Dedifferentiated amniotic fluid mesenchymal stem cell (primary cell): ENCODE measurements around the gene PRKN.

Experiments used
- DNase-seq: peaks from one replicate; pipeline ENCODE4 v3.0.0-alpha.2; 2016; ENCODE audit errors: extremely low spot score

The PRKN gene

DNA sequence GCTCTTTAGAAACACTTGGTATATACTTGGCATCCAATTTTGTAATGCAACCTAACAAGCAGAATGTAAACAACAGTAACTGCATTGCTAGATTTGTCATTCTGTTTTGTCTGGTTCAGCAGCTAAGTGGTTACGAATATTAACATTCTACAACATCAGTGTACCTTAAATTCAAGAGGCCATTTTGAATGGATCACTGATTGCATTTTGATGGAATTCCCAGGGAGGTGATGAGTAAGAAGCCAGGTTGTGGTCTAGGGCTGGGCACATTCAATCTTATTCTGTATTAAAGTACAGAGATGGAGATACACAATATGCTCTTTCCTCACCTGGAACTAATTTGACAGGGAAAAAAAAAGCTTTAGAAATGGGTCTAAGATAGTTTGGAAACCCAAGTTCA, 483.5 kb downstream of the PRKN start:
- no peak for DNase-seq

DNA sequence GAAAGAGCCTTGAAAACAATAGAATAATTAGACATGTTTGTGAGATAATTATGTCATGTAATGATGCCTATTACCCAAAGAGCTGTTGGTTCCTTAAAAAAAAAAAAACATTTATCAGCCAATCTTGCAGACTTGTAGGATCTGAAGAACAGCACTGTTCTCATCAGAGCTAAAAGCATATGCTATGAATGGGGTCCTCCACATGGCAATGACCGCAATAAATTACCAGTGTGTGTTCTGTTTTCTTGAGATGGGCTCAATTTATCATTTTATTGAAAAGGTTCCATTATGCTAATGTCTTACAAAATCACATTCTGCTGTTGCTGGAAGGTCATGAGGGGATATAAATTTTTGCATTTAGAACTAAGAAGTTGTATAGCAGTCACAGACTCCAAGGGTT, 484.7 kb downstream of the PRKN start:
- no peak for DNase-seq

DNA sequence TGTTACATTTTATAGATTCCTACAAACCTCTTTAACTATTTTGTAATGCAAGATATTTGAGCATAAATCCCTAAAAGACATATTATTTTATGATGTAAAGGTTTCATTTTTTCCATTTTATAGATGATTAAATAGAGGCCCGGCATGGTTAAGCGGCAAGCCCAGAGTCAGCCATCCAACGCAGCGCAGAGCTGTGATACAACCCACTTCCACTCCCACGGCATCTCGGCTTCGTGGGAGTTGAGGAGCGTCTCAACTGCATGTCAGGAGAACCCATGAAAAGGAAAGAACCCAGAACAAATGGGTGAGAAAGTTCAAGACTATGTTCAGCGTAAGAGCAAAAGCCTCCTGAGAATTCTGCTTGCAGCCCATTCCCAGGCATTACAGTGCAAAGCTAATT, 488.2 kb downstream of the PRKN start:
- DNase-seq, result no peak

DNA sequence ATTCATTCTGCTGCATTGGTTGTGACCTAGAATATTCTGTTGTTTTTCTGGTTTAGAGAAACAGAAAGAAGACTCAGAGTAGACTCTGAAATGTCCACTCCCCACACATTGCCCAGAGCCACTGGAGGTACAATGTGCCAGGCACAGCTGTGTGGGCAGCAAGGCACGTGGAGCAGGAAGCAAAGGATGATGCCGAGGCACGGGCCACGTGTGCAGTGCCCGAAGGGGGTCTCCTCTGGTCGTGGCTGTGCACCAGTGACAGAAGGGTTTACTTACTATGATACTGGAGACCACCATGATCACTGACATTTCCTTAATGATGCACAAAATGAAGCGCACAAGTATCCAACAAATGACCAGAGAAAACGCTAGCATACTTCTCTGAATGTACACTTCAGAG, 488.9 kb downstream of the PRKN start:
- DNase-seq, result no peak

DNA sequence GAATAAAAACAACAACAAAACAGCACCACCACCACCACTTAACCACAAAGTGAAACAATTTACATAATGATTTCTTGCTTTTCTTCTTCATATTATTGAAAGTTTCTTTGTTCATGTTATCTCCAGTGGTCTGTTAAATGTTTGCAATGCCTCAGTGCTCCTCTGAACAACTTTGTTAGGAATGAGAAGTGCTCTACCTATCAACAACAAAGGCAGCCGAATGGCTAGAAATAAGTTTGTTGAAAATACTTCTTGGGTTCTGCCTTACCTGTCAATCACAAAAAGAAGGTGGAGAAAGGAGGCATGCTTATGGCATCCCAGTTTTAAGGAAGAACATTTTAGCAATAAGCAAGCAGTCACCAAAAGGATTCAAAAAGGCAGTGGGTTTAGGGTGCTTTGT, 490.2 kb downstream of the PRKN start:
- no peak for DNase-seq

DNA sequence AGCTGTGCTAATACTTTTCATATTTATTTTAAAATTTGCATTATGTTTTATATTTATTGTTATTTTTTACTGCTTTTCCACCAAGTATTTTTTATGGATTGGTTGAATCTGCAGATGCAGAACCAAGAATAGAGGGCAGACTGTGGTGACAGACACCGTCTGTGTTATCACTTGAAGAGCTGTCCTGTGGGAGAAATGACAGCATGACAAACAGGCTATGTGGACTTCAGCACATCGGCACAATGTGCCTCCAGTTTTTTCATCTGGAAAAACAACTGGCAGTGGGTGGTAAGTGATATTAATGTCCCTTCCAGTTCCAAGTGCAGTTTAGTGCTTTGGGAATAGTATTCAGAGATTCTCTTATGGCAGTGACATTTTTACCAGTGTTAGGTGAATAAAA, 492.9 kb downstream of the PRKN start:
- no peak for DNase-seq

DNA sequence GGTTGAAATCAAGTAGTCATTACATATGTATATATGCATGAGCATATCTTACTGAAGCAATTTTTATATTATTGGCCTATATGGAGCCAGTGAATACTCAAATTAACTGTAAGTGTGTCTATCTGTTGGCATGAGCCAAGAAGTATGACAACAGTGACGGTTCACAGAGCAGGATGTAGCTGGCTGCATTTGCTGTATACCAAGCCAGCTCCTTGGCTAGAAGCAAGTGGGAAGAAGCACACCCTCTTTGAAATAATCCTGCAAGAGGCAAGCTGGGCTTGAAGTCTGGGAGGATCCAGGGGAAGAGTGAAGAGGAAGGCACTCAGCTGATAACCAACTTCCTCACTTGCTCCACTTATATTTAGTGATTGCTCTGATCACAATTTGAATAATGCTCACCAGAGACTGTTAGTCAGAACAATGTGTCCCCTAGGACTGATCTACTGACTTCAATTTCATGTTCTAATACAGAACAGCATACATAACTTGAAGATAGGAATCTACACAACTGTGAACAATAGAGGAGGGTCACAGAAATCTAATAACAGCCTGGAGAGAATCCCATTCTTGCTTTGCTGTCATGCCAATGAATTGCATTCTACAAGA, 497.3 kb downstream of the PRKN start:
- DNase-seq, result no peak

DNA sequence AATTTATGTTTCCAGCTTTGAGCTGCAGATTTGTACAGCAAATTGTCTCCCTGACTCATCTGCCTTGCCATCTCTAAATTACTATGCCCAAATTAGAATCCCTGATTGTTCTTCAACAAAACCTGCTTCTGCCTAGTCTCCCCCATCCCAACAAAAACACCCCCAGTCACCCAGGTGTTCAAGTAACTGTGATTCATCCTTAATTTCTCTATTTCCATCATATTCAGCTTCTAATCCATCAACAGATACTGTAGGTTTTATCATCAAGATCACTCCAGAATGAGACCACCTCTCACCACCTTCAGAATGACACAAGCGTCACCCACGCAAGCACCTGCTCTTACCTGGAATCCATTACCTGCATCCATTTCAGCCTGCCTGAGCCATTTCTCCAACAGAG, 498.5 kb downstream of the PRKN start:
- DNase-seq, result no peak

DNA sequence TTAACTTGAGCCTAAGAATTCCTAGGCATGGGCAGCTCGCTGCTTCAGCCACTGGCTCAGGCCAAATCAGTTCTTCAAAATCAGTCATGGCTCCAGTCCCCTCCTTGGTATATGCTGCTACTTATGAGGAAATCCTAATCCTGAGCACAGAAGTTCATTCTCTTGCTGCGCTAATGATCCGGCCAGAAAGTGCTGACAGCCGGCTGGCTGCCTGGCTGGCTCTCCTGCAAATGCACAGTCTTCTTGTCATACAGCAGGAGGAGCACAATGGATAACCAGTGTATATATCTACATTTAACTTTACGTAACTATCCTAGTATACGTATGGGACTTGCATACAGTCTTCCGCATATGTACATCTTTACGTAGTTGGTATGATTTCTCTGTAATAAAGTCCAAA, 500.8 kb downstream of the PRKN start:
- no peak for DNase-seq

DNA sequence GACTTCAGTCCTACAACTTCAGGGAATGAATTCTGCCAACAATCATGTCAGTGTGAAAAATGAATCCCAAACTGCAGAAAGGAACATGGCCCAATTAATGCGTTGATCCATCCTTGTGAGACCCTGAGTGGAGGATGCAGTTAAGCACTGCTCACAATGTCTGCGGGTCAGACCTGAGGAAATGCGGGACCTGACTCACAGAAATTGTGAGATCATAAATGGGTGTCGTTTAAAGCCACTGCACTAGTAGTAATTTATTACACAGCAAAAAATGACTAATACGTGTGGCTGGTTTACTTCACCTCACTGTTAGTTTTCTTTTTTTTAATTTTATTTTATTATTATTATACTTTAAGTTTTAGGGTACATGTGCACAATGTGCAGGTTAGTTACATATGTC, 505.0 kb downstream of the PRKN start:
- no peak for DNase-seq

DNA sequence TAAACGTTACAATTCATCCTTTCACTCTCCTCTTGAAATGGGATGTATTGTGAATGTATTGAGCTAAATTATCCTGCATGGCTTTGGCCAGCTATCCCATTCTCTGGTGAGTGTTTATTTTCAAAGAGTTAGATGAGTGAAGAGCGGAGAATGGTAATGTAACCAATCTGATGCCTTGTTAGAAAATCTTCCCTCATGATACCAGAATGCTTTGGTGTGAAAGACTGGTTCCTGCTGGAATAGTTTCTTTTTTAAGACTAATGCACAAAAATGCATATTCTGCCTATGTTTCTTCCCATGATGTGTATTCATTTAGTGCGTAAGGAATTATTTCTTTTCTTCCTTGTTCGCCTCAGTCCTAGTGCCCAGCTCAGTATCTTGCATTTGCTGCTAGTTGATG, 506.7 kb downstream of the PRKN start:
- DNase-seq, result no peak

DNA sequence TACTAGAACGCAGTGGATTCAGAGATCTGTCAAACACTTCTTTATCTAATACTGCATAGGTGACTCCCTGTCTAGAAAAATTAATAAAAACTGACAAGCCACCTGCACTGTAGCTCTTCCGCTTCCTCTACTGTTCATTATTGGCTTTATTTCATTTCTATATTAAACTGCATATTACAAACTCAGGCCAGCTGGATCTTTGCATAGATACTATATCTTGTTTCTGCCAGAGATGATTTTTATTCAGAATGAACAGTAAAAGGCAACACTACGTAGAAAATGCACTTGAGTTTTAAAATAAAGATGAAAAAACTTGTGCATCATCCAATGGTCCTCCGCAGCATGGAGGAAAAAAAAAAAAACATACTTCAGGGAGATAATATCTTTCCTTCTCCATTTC, 508.3 kb downstream of the PRKN start:
- DNase-seq, result no peak

DNA sequence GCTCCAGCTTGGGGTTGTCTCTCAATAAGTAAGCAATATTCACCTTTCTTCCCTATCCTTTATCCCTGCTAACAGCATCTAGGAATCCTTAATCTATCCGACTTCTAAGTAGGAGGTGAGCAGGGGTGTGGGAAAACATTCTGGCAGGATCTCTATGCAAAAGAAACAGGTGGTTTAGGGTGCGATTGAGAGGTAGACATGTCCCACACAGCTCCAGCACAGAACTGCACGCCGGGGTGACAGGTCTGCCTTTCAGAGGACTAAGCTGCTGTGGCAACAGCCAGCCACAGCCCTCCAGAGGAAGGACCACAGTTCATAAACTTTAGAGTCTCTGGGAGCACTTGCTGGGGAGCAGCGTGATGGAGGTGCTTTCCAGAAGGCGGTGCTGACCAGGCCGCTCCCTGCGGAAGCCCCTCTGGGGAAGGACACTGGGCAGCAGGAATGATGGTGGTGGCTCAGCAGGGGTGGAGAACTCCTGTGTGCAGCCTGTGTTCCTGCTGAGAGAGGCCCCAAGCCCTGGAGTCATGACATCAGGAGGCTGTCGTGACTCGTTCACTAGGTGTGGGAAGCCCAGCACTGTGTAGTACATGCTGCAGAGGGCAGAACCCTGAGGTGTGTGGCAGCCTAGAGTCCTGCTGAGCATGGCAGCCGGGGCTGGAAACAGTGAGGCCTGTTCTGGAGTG, 509.6 kb downstream of the PRKN start:
- no peak for DNase-seq

DNA sequence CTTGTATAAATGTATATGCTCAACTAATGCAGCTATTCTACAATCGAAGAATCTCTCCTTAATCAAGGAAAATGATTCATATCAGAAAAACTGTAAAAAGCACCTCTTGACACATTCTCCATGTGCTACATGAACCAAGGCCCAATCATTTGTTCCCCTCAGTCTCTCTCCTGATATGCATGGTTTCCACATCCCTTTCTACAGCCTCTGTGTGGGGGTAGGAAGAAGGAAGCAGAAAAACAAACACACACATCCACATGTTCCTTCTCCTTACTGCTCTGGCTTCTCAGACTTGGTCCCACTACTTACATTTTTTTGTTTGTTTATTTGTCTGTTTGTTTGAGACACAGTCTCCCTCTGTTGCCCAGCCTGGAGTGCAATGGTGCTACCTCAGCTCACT, 510.5 kb downstream of the PRKN start:
- no peak for DNase-seq

DNA sequence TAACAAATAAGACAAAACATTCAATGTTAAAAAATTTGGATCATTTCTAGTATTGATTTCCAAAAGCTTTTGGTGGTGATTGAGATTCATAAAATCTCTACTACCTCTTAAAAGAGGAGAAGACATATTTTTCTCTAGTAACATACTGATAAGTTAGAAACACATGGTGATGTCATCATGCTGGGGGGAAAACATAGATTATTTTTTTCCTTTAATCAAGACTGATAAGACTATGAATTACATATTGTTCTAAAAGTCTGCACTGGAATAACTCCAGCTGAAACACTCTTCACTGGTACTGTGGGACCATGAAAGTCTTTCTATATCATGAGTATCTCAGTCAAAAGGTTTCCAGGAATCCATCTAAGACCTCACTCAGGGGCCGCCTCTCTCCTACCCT, 515.8 kb downstream of the PRKN start:
- no peak for DNase-seq

DNA sequence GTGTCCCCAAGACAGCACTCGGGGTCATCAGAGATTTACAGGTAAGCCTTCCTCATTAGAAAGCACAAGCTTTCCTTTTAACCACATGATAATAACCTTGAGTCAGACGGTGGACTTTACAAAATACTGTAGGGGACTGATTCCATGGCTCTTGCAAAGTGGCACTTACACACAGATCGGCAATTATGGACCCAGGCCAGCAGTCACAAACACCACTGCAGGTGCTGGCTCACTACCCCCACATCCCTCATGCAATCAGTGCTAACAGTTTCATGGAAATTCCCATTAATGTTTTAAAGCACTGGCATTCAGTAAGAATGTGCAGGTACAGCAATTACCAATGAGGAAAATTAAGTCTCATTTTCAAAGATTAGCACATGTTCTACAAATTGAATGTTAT, 516.5 kb downstream of the PRKN start:
- no peak for DNase-seq

DNA sequence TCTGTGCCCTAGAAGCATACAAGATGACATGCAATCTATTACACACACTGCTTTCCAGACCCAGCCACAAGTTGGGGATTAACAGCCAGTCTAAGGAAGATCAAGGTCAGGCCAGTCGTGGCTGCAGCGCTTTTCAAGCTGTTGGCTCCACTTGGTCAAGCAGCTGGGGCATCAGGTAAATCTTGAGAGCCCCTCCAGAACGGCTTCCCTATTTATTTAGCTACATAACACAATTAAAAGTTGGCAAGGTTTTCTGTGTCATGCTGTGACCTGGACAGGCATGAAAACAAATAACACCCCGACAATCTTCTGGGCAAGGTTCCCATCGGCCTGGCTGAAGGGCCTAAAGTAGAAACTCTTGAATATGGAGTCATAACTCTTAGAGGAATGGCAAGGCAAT, 524.3 kb downstream of the PRKN start:
- DNase-seq, result no peak

DNA sequence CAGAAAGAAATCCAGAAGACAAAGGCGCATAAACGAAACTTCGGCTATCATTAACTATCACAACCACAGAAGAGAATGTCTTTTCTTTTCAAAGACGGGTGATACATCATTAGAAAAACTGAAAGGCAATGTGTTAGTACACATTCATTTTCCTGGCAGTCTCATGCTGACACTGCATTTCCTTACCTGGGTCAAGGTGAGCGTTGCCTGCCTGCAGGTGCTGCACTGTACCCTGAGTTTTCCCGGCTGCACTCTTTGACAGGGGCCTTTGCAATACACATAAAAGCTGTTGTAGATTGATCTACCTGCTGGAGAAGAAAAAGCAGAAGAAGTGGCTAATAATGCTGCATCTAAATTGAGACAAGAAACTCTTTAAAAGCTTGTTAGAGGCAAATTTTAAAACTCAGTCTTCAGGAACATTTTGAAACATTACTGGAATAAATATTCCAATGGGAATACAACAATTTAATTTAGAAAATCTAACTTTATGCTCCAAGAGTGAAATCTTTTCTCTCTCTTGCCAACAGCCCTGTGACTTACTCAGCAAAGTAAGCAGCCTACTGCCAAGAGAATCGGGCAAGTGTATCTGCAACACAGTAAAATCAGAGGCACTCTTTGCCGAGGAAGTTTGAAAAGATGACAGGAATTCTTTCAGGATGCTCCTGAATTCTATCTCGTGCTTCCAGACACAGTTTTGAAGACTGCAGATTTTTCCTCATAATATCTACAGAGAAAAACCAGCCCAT, 526.4 kb downstream of the PRKN start:
- DNase-seq, result no peak

DNA sequence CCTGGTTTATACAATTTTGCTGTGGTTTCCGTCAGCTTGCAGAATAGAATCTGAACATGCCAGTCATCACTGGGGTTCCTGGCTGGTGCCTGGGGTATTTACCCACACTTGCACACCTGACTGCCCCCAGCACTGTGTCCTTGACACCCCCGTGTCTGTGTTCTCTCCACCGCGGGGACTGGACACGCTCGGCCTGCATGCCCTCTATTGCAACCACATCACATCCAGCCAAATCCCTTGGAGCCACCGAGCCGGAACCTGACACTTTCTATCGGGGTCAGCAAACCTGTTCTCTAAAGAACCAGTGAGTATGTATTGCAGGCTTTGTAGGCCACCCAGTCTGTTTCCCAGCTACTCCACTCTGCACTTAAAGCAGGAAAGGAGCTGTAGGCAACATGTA, 527.5 kb downstream of the PRKN start:
- no peak for DNase-seq

DNA sequence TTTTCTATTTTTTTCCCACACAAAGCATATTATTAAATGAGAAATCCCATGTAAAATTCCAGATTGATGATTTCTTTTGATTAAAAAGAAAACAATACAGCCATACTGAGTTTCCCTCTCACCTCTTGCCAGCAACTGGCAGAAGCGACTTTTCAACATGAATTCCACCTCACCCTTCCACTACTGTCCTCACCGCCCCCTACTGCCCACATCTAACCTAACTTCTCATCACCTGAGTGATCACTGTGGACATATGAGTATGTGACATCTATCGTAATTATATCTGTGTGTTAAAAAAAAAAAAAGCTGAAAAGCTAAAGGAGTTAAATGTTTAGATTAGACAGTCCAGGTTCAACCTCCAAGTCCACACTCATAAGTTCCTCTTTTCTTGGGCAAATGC, 528.6 kb downstream of the PRKN start:
- DNase-seq, result no peak

DNA sequence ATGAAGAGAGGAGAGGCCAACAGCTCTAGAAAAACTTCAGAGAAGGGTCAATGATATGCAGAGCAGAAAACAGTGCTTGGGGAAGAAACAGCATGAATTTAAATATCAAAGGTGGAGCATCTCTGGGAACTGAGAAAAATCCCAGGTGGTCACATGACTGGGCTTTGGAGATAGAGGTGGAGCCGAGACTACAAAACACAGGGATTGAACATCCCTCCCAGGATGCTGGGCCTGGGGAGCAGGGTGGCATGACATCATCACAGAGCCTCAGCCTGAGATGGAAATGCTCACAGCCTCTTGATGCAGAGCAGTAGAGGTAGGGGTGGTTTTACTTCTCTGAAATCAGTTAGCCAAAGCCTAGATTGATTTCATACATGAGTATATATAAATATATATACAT, 529.5 kb downstream of the PRKN start:
- DNase-seq, result no peak

DNA sequence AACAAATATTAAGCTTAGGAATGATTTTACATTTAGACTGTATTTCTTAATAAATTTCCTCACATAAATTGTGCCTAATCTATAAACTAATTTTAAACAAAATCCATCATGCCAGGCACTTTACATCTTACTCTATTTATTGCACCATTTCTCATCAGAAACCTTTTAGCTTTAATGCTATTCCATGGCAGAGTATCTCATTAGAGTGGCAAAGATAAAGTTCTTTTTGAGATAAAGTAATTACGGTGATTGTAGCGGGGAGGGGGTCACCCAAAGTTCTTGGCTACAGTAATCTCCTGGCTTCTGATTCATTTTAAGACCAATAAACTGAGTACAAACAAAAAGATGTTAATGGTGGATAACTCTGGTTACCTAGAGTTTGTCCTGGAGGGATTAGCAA, 532.1 kb downstream of the PRKN start:
- no peak for DNase-seq

DNA sequence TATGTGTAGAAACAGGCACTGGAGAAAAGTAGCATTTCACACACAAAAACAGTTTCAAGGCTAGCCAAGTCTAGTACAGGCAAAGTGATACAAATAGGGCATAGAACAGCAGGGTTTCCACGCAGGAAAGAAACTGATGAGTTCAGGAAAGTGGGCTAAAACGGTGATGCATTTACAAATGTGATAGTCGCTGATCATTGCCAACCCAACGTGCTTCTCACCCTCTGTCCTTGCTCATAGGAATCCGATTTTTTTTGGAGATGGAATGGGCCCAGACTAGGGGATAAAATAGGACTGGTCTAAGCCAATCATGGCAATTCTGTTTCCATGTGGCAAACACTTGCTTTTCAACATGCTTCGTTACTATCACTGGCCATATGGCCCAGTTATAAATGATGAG, 536.6 kb downstream of the PRKN start:
- DNase-seq, result no peak
